ENCODE measurements around the gene TTC7B.

- TF ChIP-seq EZH2phosphoT487 (conservative IDR thresholded peaks at IDR 0.05; ENCODE audit: low read length), result no peak
- no peak for TF ChIP-seq CTCF (IDR thresholded peaks at IDR 0.05; ENCODE audit: insufficient read depth, low read length, poor library complexity, severe bottlenecking)
These were observed 2.5 kb upstream of the TTC7B start for GRCh38 chr14:90818715-90819114.

Data from SU-DHL-6 (cell line).